HepG2 (cell line): ENCODE data around the gene HLA-DOA. TPM values are rescaled to one million over a fixed set of nuclear protein-coding genes. Genes with fewer than 3 reads are reported as not detected.

Experiments
- ATAC-seq: fragments of 200-7000 bp; cut with Tn5 transposase; 3 replicates; pipeline ENCODE4 v1.9.1; 2020; ENCODE audit warnings: mild to moderate bottlenecking, moderate library complexity
- BruUV-seq: library from RNA; stranded (reverse); fragments of 400-500 nt; replicated peaks from 2 replicates; lab custom pipeline; 2021; lab: Mats Ljungman, UMichigan
- CTCF ChIA-PET: fragments of 300-600 bp; formaldehyde crosslinking; extraction: SDS; loops from one replicate; lab custom pipeline; 2021; ENCODE audit warnings: low total read pairs, inconsistent platforms, low intra/inter-chr PET ratio; lab: Yijun Ruan, JAX
- POLR2A ChIA-PET: fragments of 350-600 bp; sonication (Branson Sonifier 250); formaldehyde crosslinking; loops from one replicate; lab custom pipeline; 2020; ENCODE audit warnings: antibody characterized with exemption, inconsistent platforms; lab: Yijun Ruan, JAX
- DNase-seq: peaks from one replicate; pipeline ENCODE4 v3.0.0-alpha.2; 2015; ENCODE audit warnings: low spot score
- FAIRE-seq: peaks from 3 replicates; lab custom pipeline; 2011; peaks lifted over from hg19 to GRCh38; lab: Jason Lieb, UNC
- H2AFZ ChIP-seq: one replicate; pipeline ENCODE4 v1.6.1; 2011; ENCODE audit warnings: low read length, inconsistent platforms
- H3K27ac ChIP-seq: fragments of 300-600 bp; 3 replicates; pipeline ENCODE4 v1.8.0; 2011; ENCODE audit warnings: mixed run types, mild to moderate bottlenecking, mixed read lengths, low read length, inconsistent platforms; ENCODE audit not compliant: insufficient read depth; ENCODE audit errors: extremely low read length
- H3K27me3 ChIP-seq, 2 experiments: fragments of 200-600 bp in 1 of 2; 2 replicates in 1 of 2; 3 replicates in 1 of 2; pipeline versions ENCODE4 v1.6.0 to v1.8.0; 2011; ENCODE audit warnings: low read length in 2 of 2, mild to moderate bottlenecking in 2 of 2, moderate library complexity in 2 of 2, inconsistent platforms in 1 of 2; ENCODE audit not compliant: insufficient read depth in 2 of 2, control insufficient read depth in 1 of 2
- H3K36me3 ChIP-seq, 2 experiments: fragments of 200-600 bp in 1 of 2; replicated peaks in 1 of 2; 2 replicates in 1 of 2; 3 replicates in 1 of 2; pipeline versions ENCODE4 v1.5.1 to v1.8.0; 2011; ENCODE audit warnings: low read length in 2 of 2, inconsistent platforms in 1 of 2; ENCODE audit not compliant: insufficient read depth in 2 of 2, control insufficient read depth in 1 of 2
- H3K4me1 ChIP-seq: 2 replicates; pipeline ENCODE4 v1.5.1; 2012; ENCODE audit warnings: low read length, inconsistent platforms; ENCODE audit not compliant: insufficient read depth
- H3K4me2 ChIP-seq: 2 replicates; pipeline ENCODE4 v1.6.0; 2011; ENCODE audit warnings: low read depth, low read length, inconsistent platforms
- H3K4me3 ChIP-seq, 3 experiments: fragments of 200-600 bp in 1 of 3; sonication (generic), shearing (Covaris generic) in 1 of 3; replicated peaks in 1 of 3; 2 replicates each; pipeline ENCODE4 v1.5.1; 2011 to 2016; ENCODE audit warnings: low read length in 3 of 3, inconsistent platforms in 2 of 3, low read depth in 2 of 3, mild to moderate bottlenecking in 2 of 3, control low read depth in 1 of 3, mixed read lengths in 1 of 3; ENCODE audit not compliant: insufficient read depth in 1 of 3
- H3K79me2 ChIP-seq: one replicate; pipeline ENCODE4 v1.6.1; 2011; ENCODE audit warnings: low read length, inconsistent platforms; ENCODE audit not compliant: insufficient read depth
- H3K9ac ChIP-seq: 2 replicates; pipeline ENCODE4 v1.6.0; 2011; ENCODE audit warnings: mild to moderate bottlenecking, low read depth, low read length, inconsistent platforms; ENCODE audit not compliant: insufficient read depth
- H3K9me3 ChIP-seq: 2 replicates; pipeline ENCODE4 v1.5.1; 2012; ENCODE audit warnings: mild to moderate bottlenecking, low read length
- H4K20me1 ChIP-seq: 2 replicates; pipeline ENCODE4 v1.6.0; 2011; ENCODE audit warnings: inconsistent platforms, mild to moderate bottlenecking, low read length, moderate library complexity; ENCODE audit not compliant: insufficient read depth
- CTCF ChIP-seq: sonication (generic); formaldehyde crosslinking; IDR thresholded peaks from 2 replicates; pipeline ENCODE4 v1.5.0; 2020; ENCODE audit warnings: mild to moderate bottlenecking, missing genetic modification reagents, moderate library complexity
- GATAD1 ChIP-seq: IDR thresholded peaks from 2 replicates; pipeline ENCODE4 v1.6.1; 2016; ENCODE audit warnings: missing genetic modification reagents, missing compliant biosample characterization
- ISL2 ChIP-seq: sonication (generic); formaldehyde crosslinking; IDR thresholded peaks from 2 replicates; pipeline ENCODE4 v1.5.0; 2020; ENCODE audit warnings: missing genetic modification reagents
- MXD4 ChIP-seq: IDR thresholded peaks from 2 replicates; pipeline ENCODE4 v1.6.1; 2016; ENCODE audit warnings: mild to moderate bottlenecking, missing biosample characterization, missing genetic modification reagents
- STAG1 ChIP-seq: sonication (generic); formaldehyde crosslinking; IDR thresholded peaks from 2 replicates; pipeline ENCODE4 v1.4.0; 2020; ENCODE audit warnings: missing genetic modification reagents
- TAF15 ChIP-seq: fragments of 200-400 bp; formaldehyde crosslinking; IDR thresholded peaks from one replicate; pipeline ENCODE4 v1.6.1; 2018; ENCODE audit warnings: mild to moderate bottlenecking, low read depth, low read length; ENCODE audit not compliant: poor library complexity, severe bottlenecking
- TGIF2 ChIP-seq: IDR thresholded peaks from 2 replicates; pipeline ENCODE4 v1.6.1; 2016; ENCODE audit warnings: control low read depth, missing compliant biosample characterization
- TRAFD1 ChIP-seq: sonication (generic); formaldehyde crosslinking; IDR thresholded peaks from 2 replicates; pipeline ENCODE4 v1.5.1; 2020; ENCODE audit warnings: missing genetic modification reagents, mild to moderate bottlenecking, borderline replicate concordance
- TRIM22 ChIP-seq: fragments of 450-650 bp; IDR thresholded peaks from 2 replicates; pipeline ENCODE4 v1.6.1; 2017
- WGBS: methylation state at CpG from one replicate; pipeline ENCODE4 v1.1.6; 2017; ENCODE audit warnings: low lambda C conversion rate; 5-methylcytosine and 5-hydroxymethylcytosine counted together
- in situ Hi-C: cut with HindIII; loops from 2 replicates; pipeline ENCODE4 v1.10.0; 2017; ENCODE audit warnings: low pct_unique_long_range_greater_than_20kb; ENCODE audit not compliant: extremely low pct_ligation_motif_present
- intact Hi-C: fragments of 100-400 bp; cut with micrococcal nuclease; formaldehyde crosslinking; loops from one replicate; pipeline ENCODE4 v1.10.0; 2022; ENCODE audit not compliant: unreplicated experiment
- polyA plus RNA-seq, 8 experiments: library from polyadenylated mRNA; depleted of rRNA in 3 of 8; stranded (reverse) in 7 of 8; unstranded in 1 of 8; fragments of >200 nt; fragmentation: Illumina TruSeq in 4 of 8; extraction: Trizol in 4 of 8; gene quantifications; 2 replicates each; pipeline versions ENCODE4 v1.2.1 to v1.2.3, GENCODE V29; 2011 to 2016; ENCODE audit warnings: low read depth in 4 of 8, missing spikeins in 1 of 8, mixed read lengths in 1 of 8; ENCODE audit not compliant: insufficient read depth in 1 of 8
- total RNA-seq, 5 experiments: library from RNA; depleted of rRNA; stranded (reverse); fragments of >200 nt; fragmentation: Illumina TruSeq; extraction: Trizol; gene quantifications; 2 replicates each; pipeline ENCODE4 v1.2.3, GENCODE V29; 2016; ENCODE audit warnings: low read depth in 1 of 5
- TF ChIP-seq, protein P1 (sequence below): sonication (generic); formaldehyde crosslinking; IDR thresholded peaks from 2 replicates; pipeline ENCODE4 v1.4.0; 2020; ENCODE audit warnings: missing genetic modification reagents, low read depth, mild to moderate bottlenecking, borderline replicate concordance
- TF ChIP-seq, protein P2 (sequence below): sonication (generic); formaldehyde crosslinking; IDR thresholded peaks from 2 replicates; pipeline ENCODE4 v1.4.0; 2020; ENCODE audit warnings: missing genetic modification reagents, borderline replicate concordance
- TF ChIP-seq, protein P3 (sequence below): sonication (generic); formaldehyde crosslinking; conservative IDR thresholded peaks from 2 replicates; pipeline ENCODE4 v1.5.0; 2020; ENCODE audit warnings: missing genetic modification reagents

The HLA-DOA gene
- total and polyA plus RNA-seq, 2 of the 13 experiments (the other 11 are each of a cell fraction or from before 2014, with no cell fraction given), result 0.03 to 0.09 TPM

GRCh38 chr6:33000055-33000454 is 9.3 kb downstream of the HLA-DOA start:
- DNase-seq (peak; percentile 33), ATAC-seq (peak; percentile 71), FAIRE-seq (peak; percentile 39)
- H3K9ac ChIP-seq, result no peak overlapping the region
- H3K4me1 ChIP-seq, result no peaks in the 10 kb centered on the region
- H3K9me3 ChIP-seq, result no peaks in the 10 kb centered on the region
- BruUV-seq, result no TSS peak
- 23% methylated on average over 8 of the region's 8 CpGs for WGBS
- H2AFZ ChIP-seq, result no peak overlapping the region
- H3K4me2 ChIP-seq, result no peak overlapping the region
- H3K4me3 ChIP-seq, result no peak overlapping the region
- no peaks in the 10 kb centered on the region for H4K20me1 ChIP-seq
- TF ChIP-seq ISL2 (no peak), TRIM22 (no peak), CTCF (CRISPR knock-in tag) (peak; percentile 55), GATAD1 (no peak), TRAFD1 (CRISPR knock-in tag) (no peak), MXD4 (CRISPR knock-in tag) (no peak), TAF15 (no peak), STAG1 (CRISPR knock-in tag) (peak; percentile 64), TGIF2 (CRISPR knock-in tag) (no peak)
- TF ChIP-seq, protein P1, sequence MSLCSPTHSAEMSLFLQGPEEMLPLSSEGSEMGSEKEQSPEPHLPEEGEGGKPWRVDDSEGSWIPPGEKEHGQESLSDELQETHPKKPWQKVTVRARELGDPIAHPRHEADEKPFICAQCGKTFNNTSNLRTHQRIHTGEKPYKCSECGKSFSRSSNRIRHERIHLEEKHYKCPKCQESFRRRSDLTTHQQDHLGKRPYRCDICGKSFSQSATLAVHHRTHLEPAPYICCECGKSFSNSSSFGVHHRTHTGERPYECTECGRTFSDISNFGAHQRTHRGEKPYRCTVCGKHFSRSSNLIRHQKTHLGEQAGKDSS (CRISPR knock-in tag), result no peak
- TF ChIP-seq, protein P2, sequence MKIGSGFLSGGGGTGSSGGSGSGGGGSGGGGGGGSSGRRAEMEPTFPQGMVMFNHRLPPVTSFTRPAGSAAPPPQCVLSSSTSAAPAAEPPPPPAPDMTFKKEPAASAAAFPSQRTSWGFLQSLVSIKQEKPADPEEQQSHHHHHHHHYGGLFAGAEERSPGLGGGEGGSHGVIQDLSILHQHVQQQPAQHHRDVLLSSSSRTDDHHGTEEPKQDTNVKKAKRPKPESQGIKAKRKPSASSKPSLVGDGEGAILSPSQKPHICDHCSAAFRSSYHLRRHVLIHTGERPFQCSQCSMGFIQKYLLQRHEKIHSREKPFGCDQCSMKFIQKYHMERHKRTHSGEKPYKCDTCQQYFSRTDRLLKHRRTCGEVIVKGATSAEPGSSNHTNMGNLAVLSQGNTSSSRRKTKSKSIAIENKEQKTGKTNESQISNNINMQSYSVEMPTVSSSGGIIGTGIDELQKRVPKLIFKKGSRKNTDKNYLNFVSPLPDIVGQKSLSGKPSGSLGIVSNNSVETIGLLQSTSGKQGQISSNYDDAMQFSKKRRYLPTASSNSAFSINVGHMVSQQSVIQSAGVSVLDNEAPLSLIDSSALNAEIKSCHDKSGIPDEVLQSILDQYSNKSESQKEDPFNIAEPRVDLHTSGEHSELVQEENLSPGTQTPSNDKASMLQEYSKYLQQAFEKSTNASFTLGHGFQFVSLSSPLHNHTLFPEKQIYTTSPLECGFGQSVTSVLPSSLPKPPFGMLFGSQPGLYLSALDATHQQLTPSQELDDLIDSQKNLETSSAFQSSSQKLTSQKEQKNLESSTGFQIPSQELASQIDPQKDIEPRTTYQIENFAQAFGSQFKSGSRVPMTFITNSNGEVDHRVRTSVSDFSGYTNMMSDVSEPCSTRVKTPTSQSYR (CRISPR knock-in tag), result no peak
- TF ChIP-seq, protein P3, sequence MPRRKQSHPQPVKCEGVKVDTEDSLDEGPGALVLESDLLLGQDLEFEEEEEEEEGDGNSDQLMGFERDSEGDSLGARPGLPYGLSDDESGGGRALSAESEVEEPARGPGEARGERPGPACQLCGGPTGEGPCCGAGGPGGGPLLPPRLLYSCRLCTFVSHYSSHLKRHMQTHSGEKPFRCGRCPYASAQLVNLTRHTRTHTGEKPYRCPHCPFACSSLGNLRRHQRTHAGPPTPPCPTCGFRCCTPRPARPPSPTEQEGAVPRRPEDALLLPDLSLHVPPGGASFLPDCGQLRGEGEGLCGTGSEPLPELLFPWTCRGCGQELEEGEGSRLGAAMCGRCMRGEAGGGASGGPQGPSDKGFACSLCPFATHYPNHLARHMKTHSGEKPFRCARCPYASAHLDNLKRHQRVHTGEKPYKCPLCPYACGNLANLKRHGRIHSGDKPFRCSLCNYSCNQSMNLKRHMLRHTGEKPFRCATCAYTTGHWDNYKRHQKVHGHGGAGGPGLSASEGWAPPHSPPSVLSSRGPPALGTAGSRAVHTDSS (CRISPR knock-in tag), result no peak
- no peaks in the 10 kb centered on the region for H3K79me2 ChIP-seq
- ChIA-PET POLR2A (no interaction called here), CTCF (no interaction called here)
- no peak overlapping the region for H3K27ac ChIP-seq
- no peaks in the 10 kb centered on the region for H3K36me3 ChIP-seq
- intact Hi-C loops (no loop called here), in situ Hi-C loops (no loop called here)
- peaks cover 0 to 36% of the 10 kb centered on the region in 2 experiments; a peak in 3 of 5 replicates for H3K27me3 ChIP-seq
